ENCODE results near the gene MPC1L. TPM values are rescaled to one million over a fixed set of nuclear protein-coding genes. Genes with fewer than 3 reads are reported as not detected.

MPC1L gene
- total RNA-seq (2021; fragmentation: NEBNext Ultra II Directional; extraction: Animal tissue kit (Norgen Biotek cat#: 25700)) = not detected in 2 replicates
- not detected in 2 replicates for polyA plus RNA-seq (2011; rRNA removed)
- polyA plus RNA-seq (2011; cell fraction: cytosol; rRNA removed) = not detected
- not detected for polyA plus RNA-seq (2011; cell fraction: nucleus; rRNA removed)
- not detected in 4 replicates for polyA plus RNA-seq (2012, experiment 1 of 2)
- not detected for polyA plus RNA-seq (2012, experiment 2 of 2)
- not detected for polyA plus RNA-seq (2013, experiment 1 of 2)
- not detected for polyA plus RNA-seq (2013, experiment 2 of 2)
- polyA minus RNA-seq (2011; rRNA and poly(A)+ RNA removed) = not detected in 2 replicates
- not detected for polyA minus RNA-seq (2011; cell fraction: cytosol; rRNA and poly(A)+ RNA removed)
- polyA minus RNA-seq (2011; cell fraction: nucleus; rRNA and poly(A)+ RNA removed) = not detected
- long read RNA-seq, experiment 1 = 0 reads
- long read RNA-seq, experiment 2 = 0 reads

DNA sequence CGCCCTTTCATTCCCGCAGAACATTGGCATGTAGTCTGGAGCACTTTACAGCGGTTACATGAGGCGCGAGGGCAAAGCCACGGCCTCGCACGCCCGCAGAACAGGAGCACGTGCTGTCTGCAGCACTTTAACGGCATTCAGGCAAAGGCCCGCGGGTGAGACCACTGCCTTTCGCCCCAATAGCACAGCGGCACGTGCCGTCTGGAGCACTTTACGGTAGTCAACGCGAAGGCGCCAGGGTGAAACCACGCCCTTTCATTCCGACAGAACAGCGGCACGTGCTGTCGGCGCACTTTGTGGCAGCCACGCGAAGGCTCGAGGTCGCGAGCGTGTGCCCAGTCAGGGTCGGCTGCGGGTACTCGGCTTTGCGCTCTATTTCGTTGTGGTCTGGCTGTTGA is at the start of gene MPC1L:
TSS of gene MPC1L (plus strand) at position 290 of the 398 bp plus-strand sequence. CDS start 138 bp downstream, outside the sequence.
- Histone ChIP-seq H3K56ac (replicated peaks; ENCODE audit: insufficient read length, low read depth, low read length) (no peak within 1 kb of the TSS), H3K4me3 (ENCODE audit: extremely low read depth in 1 of 4, insufficient read depth in 2 of 4, low read depth in 3 of 4, low read length in 4 of 4) (no peak within 1 kb of the TSS), H3K79me2 (ENCODE audit: control insufficient read depth in 1 of 2, insufficient read depth in 2 of 2, low read length in 2 of 2) (no peaks in the 10 kb centered on the region), H3K27me3 (replicated peaks in 1 of 4; ENCODE audit: control insufficient read depth in 3 of 4, extremely low read depth in 1 of 4, insufficient read depth in 3 of 4, low read length in 3 of 4) (no peaks in the 10 kb centered on the region), H4K20me1 (replicated peaks in 1 of 2; ENCODE audit: control insufficient read depth in 1 of 2, insufficient read depth in 2 of 2, low read length in 2 of 2) (no peaks in the 10 kb centered on the region), H3K14ac (ENCODE audit: insufficient read length) (no peak within 1 kb of the TSS), H2BK120ac (replicated peaks; ENCODE audit: low read depth, low read length) (no peak within 1 kb of the TSS), H2AFZ (ENCODE audit: low read length) (0 out of 2 replicates have a peak within 1 kb of the TSS, but pooled peaks have one; percentile 14), H2AK5ac (ENCODE audit: low read depth, low read length) (no peak within 1 kb of the TSS), H3K23ac (ENCODE audit: insufficient read length) (no peak within 1 kb of the TSS), H2BK12ac (ENCODE audit: low read depth, low read length) (no peak within 1 kb of the TSS; the same call in 1 of the 2 replicates), H3K36me3 (ENCODE audit: control insufficient read depth in 2 of 4, insufficient read depth in 4 of 4, low read length in 3 of 4) (peaks cover 0 to 4% (median 0%) of the 10 kb centered on the region in 4 experiments; a peak in 1 of 8 replicates), H3K4ac (replicated peaks; ENCODE audit: insufficient read length, low read depth, low read length) (no peak within 1 kb of the TSS), H2BK5ac (ENCODE audit: low read depth, low read length) (no peak within 1 kb of the TSS), H3K27ac (ENCODE audit: low read depth, low read length) (no peak within 1 kb of the TSS), H2BK20ac (ENCODE audit: low read length) (no peak within 1 kb of the TSS), H3K23me2 (ENCODE audit: low read depth, low read length) (no peaks in the 10 kb centered on the region), H4K5ac (ENCODE audit: insufficient read length, low read depth, low read length) (no peak within 1 kb of the TSS), H3K79me1 (ENCODE audit: low read depth, low read length) (no peaks in the 10 kb centered on the region), H3K18ac (ENCODE audit: extremely low read depth, low read length) (no peak within 1 kb of the TSS), H2BK15ac (ENCODE audit: low read length) (no peak within 1 kb of the TSS), H3K4me1 (replicated peaks in 1 of 4; ENCODE audit: control insufficient read depth in 3 of 4, insufficient read depth in 4 of 4, low read length in 3 of 4) (peaks cover 0 to 3% (median 0%) of the 10 kb centered on the region in 4 experiments; a peak in 1 of 7 replicates), H4K91ac (replicated peaks; ENCODE audit: insufficient read length, low read length) (no peak within 1 kb of the TSS), H3K9ac (replicated peaks in 1 of 4; ENCODE audit: extremely low read depth in 1 of 4, low read depth in 3 of 4, low read length in 3 of 4) (no peak within 1 kb of the TSS), H4K8ac (ENCODE audit: extremely low read depth, insufficient read depth, low read length) (no peak within 1 kb of the TSS), H3K9me3 (ENCODE audit: insufficient read depth in 2 of 2, low read depth in 1 of 2, low read length in 1 of 2) (no peaks in the 10 kb centered on the region), H3K4me2 (ENCODE audit: insufficient read depth in 1 of 2, low read depth in 2 of 2, low read length in 2 of 2) (no peak within 1 kb of the TSS)
- ChIA-PET POLR2A (ENCODE audit: partially characterized antibody) (no interaction called here), CTCF (ENCODE audit: partially characterized antibody) (interaction anchor here (0.6 kb wide), 1 partner anchor 79 kb away, joined by 3 read pairs; no protein-coding TSS in a partner anchor)
- 93% methylated on average over 24 of the region's 38 CpGs; no CpG with 5 or more reads in 1 of the 2 experiments for WGBS, 2 experiments (ENCODE audit: extremely low coverage in 1 of 2, insufficient coverage in 1 of 2, insufficient read length in 1 of 2, insufficient replicate concordance in 2 of 2, low coverage in 1 of 2, low lambda C conversion rate in 2 of 2, missing lambda C conversion rate in 1 of 2)
- FAIRE-seq (no peak), DNase-seq (ENCODE audit: low read depth in 1 of 2, low spot score in 2 of 2) (no peak)
- TF ChIP-seq, protein P1, sequence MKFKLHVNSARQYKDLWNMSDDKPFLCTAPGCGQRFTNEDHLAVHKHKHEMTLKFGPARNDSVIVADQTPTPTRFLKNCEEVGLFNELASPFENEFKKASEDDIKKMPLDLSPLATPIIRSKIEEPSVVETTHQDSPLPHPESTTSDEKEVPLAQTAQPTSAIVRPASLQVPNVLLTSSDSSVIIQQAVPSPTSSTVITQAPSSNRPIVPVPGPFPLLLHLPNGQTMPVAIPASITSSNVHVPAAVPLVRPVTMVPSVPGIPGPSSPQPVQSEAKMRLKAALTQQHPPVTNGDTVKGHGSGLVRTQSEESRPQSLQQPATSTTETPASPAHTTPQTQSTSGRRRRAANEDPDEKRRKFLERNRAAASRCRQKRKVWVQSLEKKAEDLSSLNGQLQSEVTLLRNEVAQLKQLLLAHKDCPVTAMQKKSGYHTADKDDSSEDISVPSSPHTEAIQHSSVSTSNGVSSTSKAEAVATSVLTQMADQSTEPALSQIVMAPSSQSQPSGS (IDR thresholded peaks at IDR 0.05; ENCODE audit: low read length) = no peak
- TF ChIP-seq RAD21 (IDR thresholded peaks at IDR 0.05 in 1 of 2, conservative IDR thresholded peaks at IDR 0.05 in 1 of 2; ENCODE audit: low read depth in 2 of 2, low read length in 2 of 2) (no peak), RXRA (IDR thresholded peaks at IDR 0.05; ENCODE audit: insufficient read depth, low read depth, low read length) (no peak), POLR2AphosphoS5 (IDR thresholded peaks at IDR 0.05; ENCODE audit: low read depth, low read length) (no peak), CEBPB (IDR thresholded peaks at IDR 0.05; ENCODE audit: low read depth, low read length) (no peak), SIX5 (IDR thresholded peaks at IDR 0.05; ENCODE audit: low read depth, low read length) (no peak), TAF7 (optimal IDR thresholded peaks at IDR 0.05; ENCODE audit: borderline replicate concordance, low read depth, low read length) (no peak), HDAC6 (IDR thresholded peaks at IDR 0.05; ENCODE audit: low read depth, low read length) (no peak), YY1 (IDR thresholded peaks at IDR 0.05; ENCODE audit: low read depth, low read length) (no peak)
- TF ChIP-seq, protein P2, sequence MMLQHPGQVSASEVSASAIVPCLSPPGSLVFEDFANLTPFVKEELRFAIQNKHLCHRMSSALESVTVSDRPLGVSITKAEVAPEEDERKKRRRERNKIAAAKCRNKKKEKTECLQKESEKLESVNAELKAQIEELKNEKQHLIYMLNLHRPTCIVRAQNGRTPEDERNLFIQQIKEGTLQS (IDR thresholded peaks at IDR 0.05; ENCODE audit: insufficient read depth, low read depth, low read length) = no peak
